ENCODE results near the gene AGMO.

GRCh38 chr7:15557186-15557585 lies 4.6 kb downstream of the AGMO start:
- TF ChIP-seq CTCF (IDR thresholded peaks at IDR 0.05) (no peak), POLR2A (IDR thresholded peaks at IDR 0.05) (no peak)
